HL-60/S4 (cell line): ENCODE measurements around the gene TRIM62.
"Not testable (repeated sequence)": the region's sequence is repeated elsewhere in the genome, so short reads cannot be mapped to it uniquely, and the experiment has no call there.

Experiments
- in situ Hi-C: fragments of 300-500 bp; cut with MboI; formaldehyde crosslinking; loops from 2 replicates; pipeline ENCODE4 v1.14.3; 2022; ENCODE audit warnings: low sequenced_read_pairs

Gene TRIM62

DNA sequence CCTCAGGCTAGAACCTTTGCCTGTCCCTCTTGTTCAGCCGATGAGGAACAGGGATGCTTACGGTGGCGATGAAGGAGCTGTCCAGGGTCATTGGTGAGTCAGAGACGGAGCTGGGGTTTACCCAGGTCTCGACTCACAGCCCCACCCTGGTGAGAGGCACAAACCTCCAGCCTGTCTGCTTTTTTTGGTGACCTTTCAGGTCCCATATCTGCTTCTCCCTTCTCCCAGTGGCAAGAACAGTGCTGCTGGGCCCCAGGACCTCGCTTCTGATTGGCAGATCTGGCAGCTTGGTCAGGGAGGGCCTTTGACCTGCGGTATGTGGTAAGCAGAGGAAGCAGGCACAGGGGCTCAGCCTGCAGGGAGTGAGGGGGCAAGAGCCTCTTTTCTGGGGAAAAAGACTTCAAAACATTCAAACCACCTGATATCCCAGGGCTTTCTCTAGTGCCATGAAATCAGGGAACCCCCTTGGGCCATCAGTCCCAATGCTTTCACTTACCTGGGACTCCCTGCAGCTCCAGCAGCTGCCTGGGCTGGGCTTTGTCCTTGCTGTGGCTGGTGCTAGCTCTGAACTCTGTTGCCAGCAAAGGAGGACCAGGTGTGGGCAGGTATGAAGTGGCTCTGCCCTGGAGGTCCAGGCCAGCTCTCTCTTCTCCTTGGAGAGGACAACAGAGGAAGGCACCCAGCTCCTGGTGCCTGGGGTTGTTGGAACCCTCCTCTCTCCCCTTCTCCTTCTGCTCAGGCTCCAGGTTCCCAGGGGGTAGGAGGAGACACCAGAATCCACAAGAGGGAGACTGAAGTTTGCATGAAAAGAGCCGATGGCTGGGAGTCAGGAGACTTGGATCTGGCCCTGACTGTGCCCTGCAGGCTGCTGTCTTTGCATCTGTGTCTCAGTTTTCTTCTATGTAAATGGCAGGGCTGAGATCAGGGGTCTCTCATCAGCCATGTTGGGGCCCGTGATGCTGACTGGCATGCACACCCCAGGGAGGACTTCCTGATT lies 41.4 kb downstream of the TRIM62 start:
- in situ Hi-C loops, result no loop called here

DNA sequence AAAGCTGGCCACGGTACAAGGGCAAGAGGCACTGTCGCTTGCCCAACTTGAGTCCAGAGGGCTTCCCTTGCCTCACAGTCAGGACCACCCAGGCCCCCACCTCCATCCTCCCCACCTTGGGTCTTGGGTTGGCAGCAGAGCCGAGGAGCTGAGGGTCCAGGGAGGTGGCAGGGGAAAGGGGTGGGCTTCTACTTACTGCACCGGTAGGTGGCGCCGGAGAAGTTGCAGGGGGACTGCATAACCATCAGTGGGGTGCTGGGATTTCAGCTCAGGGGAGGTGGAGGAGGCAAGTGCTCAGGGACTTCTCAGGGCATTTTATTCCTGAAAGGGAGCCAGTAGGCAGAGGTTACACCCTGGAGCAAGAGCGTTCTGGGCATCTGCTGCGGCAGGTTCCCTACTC lies 44.0 kb downstream of the TRIM62 start:
- in situ Hi-C loops, result no loop called here

DNA sequence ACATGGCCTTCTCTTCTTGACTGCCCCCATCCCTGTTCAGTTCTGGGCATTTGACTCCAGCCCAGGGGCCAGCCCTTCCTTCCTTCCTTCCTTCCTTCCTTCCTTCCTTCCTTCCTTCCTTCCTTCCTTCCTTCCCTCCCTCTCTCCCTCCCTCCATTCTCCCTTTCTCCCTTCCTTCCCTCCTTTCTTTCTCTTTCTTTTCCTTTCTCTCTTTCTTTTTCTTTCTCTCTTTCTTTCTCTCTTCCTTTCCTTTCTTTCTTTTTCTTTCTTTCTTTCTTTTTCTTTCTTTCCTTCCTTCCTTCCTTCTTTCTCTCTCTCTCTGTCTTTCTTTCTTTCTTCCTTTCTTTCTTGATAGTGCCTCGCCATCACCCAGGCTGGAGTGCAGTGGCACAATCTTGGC lies 45.8 kb downstream of the TRIM62 start:
- in situ Hi-C loops, result not testable (repeated sequence)

DNA sequence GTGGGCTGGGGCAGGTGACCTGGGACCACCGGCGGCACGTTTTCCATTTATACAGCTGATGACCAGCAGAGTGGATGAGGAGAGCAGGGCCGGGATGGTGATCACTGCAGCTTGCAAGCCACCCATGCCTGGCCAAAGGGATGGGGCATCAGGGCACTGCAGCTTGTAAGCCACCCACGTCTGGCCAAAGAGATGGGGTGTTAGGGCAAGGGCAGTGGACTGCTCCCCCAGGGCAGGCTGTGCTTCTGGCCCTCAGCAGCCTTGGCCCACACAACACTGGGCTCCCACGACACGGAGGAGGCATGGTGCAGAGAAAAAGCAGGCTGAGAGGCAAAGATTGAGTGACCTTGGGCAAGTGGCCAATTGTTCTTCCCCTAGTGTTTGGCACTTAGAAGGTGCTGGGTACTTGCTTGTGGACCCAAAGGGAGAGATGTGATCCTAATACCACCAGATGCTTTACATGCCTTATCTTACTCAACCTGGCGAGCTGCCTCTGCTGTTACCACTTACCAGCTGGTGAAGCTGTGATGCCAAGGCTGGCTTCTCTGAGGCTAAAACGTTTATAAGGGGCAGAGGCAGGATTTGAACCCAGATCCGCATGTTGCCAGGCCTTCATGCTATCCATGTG lies 48.3 kb downstream of the TRIM62 start:
- in situ Hi-C loops, result no loop called here

DNA sequence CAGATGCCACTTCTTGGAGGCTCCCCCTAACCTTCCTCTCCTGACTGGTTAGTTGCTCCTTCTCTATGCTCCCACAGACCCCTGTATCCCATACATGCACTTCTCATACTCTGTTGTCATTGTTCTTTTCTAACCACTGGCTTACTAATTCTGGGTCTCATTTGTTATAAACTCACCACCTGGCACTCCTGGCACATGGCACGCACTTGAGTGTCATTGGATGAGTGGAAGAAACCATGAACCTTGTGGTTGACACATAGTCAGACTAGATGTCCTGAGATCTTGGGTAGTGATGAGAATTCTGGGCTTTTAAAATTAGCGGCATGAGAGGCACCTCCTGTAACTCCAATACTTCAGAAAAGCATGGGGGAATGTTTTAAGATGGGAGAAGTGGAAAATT lies 49.3 kb downstream of the TRIM62 start:
- in situ Hi-C loops, result no loop called here

DNA sequence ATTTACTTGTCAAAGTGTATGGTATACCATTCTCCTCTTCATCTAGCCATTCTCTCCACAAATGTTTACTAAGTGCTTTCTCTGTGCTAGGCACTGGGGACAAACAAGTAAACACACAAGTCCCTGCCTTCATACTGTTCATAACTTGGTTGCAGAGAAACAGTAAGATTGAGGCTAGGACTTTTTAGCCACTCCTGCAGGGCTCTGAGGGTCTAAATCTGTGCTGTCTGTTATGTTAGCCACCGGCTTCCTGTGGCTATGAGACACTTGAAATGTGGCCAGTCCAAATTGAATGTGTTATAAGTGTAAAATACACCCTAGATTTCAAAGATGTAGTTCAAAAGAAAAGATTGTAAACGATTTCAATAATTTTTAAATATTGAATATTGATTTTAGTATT lies 50.7 kb downstream of the TRIM62 start:
- in situ Hi-C loops, result no loop called here

DNA sequence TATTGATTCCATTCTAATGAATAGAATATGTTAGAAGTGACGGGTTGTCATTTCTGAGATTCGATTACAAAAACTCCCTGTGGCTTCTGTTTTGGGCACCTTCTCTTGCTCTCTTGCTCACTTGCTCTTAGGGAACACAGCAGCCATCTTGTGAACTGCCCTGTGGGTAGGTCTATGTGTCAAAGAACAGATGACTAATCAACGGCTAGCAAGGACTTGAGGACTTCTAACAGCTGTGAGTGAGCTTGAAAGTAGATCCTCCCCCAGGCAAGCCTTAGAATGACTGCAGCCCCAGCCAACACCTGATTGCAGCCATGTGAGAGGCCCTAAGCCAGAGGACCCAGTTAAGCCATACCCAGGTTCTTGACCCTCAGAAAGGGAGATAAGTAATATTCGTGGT lies 51.5 kb downstream of the TRIM62 start:
- in situ Hi-C loops, result no loop called here

DNA sequence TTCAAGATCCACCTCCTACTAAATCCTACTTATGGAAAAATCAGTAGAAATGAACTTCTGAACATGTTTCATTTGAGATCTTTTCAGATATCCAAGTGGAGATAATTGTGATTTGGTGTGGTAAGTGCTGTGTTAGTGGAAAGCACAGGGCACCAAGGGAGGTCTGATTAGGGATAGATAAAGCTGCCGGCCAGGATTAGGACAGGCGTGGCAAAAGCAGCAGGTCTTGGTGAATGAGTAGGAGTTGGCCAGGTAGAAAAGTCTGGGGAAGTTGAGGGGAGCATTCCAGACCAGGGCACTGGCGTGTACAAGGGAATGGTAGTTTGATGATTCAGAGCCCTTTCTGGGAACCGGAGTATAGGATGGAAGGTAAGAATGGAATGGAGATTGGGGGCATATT lies 53.1 kb downstream of the TRIM62 start:
- in situ Hi-C loops, result loop anchor here (10.0 kb wide), 1 partner anchor 336 kb away; no protein-coding TSS in a partner anchor

DNA sequence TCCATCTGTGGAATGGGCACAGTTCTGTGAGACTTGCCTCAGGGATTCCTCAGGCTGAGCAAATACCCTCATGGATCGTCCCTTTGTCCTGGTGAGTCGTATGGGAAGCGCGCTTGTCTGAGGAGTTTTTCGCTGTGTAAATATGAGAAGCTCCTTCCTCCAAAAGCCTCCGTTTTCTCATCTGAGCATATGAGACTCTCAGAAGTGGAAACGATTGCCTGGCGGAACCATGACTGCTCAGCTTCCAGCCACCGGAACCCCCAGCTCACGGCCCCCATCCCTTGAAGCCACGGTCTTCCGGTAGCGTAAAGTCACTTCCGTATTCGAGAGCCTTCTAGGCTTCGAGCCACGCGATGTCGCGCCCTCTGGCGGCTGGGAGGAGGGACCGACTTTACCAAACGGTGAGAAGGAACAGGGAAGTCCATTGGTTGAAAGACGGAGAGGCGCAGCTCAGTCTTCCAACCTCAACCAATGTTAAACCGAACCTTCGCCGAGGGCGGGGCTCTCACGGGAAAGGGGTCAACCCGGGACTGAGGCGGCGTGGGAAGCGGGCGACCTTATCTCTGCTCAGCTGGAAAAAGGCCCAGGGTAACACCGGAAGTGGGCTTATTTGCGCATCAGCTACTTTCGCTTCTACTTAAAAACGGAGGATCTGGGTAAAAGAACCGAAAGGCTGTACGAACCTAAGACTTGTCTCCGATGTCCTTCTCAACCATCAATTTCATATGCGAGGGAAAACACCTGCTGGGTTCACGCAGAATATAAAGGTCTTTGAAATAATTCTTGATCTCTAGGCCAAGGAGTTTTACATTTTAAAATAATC lies 54.6 kb downstream of the TRIM62 start:
- in situ Hi-C loops, result loop anchor here (10.0 kb wide), 1 partner anchor 338 kb away; no protein-coding TSS in a partner anchor

DNA sequence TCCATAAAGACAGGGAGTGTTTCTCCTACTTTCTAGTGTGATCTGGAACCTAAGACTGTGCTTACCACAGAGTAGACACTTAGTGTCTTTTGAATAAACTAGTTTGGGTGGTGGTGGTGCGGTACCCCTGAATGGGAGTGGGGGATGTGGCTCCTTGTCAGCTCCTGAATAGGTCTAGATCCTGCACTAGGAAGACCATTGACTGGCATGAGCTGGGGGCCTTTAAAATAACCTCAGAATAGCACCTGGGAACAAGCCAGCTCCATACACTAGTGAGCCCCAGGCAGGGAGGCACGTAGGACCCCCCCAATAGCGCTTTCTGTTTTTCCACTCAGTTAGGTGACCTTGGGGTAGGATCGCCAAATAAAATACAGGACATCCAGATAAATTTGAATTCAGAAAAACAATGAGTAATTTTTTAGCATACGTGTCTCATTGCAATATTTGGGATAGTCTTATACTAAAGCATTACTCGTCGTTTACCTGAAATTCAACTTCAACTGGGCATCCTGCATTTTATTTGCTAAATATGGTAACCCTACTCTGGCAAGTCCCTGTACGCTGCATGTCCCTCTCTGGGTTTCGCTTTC lies 55.3 kb downstream of the TRIM62 start:
- in situ Hi-C loops, result loop anchor here (10.0 kb wide), 1 partner anchor 338 kb away; no protein-coding TSS in a partner anchor

DNA sequence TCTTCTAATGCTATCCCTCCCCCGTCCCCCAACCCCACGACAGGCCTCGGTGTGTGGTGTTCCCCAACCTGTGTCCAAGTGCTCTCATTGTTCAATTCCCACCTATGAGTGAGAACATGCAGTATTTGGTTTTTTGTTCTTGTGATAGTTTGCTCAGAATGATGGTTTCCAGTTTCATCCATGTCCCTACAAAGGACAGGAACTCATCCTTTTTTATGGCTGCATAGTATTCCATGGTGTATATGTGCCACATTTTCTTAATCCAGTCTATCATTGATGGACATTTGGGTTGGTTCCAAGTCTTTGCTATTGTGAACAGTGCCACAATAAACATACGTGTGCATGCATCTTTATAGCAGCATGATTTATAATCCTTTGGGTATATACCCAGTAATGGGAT lies 57.2 kb downstream of the TRIM62 start:
- in situ Hi-C loops, result loop anchor here (10.0 kb wide), 1 partner anchor 340 kb away; no protein-coding TSS in a partner anchor

DNA sequence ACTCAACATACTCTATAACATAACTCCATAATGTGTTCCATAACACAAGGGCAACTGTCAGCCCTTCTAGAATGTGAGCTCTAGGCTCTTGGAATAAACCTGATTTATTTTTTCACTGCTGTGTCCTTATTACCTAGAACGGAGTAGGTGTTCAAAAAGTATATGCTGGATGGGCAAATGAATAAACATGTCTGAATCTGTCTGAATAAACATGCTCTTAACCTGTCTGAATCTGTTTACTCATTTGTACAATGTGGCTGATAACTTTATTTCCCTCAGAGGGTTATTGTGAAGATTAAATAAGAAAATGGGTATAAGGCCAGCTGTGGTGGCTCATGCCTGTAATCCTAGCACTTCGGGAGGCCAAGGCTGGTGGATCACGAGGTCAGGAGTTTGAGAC lies 58.6 kb downstream of the TRIM62 start:
- in situ Hi-C loops, result loop anchor here (10.0 kb wide), 1 partner anchor 342 kb away; no protein-coding TSS in a partner anchor

DNA sequence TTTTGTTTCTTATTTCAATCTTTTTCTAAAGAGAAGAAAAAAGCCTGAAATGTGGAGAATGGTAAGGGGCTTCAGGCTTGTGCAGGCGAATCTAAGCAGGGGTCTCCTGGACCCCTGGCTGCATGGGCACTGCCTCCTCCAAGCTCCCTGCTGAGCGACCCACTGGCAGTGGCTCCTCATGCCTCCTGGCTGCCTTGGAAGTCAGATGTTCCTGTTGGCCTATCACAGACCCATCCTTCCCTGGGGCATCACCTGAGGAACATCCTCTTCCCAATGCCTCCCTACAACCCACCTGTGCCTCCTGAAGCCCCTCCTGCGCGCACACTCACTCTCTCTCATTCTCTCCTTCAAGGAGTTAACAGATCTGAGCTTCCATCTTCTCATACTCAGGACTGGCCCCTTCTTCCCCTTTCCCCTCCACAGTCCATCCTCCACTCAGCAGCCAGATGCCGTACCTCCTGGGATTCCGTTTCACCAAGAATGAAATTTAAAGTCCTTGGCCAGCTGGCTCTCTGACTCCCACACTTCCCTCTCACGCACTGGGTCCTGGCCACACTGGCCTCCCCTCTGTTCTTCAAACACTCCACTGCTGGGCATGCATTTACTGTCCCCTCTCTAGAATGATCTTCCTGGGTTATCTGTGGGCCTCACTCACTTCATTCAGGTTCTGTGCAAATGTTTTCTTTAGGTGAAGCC lies 59.2 kb downstream of the TRIM62 start:
- in situ Hi-C loops, result loop anchor here (10.0 kb wide), 1 partner anchor 342 kb away; no protein-coding TSS in a partner anchor

DNA sequence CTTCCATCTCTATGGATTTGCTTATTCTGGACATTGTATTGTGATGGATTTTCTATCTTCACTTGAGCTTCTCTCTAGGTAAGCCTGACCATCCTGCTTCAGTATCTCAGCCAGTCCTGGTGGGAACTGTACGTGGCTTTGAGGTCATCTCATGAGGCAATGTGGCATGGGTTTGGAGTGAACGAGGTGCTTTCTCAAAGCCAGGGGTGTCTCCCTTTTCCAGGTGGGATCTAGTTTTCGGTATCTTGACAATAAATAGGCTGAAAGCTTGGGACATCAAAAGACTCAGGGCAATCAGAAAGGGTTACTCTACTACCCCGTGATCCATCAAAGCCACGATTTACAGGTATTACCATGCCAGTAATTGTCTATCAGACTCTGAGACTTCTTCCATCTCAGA lies 60.1 kb downstream of the TRIM62 start:
- in situ Hi-C loops, result loop anchor here (10.0 kb wide), 1 partner anchor 343 kb away; no protein-coding TSS in a partner anchor

DNA sequence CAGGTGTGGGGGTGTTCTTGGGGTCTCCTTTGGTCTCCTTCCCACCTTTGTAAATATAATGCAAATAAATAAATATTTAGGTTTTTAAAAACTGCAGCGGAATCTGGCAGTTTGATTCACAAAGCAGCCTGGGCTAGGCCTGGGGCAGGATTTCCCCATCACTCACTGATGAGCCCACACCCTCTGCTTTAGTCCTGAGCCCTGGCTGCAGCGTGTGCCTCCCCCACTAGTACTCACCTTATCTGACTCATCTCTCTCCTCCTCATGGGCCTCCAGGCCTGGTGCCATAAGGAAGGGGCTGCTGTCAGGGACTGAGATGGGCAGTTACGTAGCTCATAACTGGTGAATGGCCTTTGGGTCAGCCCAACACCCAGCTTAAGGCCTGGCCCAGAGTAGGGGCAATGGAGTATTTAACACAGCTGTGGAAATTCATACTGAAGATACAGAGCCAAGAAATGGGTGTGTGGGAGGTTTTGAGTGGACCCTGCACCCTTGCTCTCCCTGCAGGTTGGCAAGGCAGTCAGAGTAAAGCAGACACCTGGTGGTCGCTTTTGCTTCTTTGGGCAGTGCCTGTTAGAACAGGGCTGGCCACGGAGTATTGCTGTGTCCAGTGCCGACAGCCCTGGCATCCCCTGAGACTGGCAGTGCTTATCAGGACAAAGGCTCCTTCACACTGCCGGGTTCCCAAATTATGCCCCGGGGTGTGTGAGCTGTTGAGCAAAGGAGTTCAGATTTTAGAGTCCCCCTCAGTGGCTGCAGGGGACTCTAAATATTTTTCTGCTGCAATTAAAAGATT lies 61.2 kb downstream of the TRIM62 start:
- in situ Hi-C loops, result loop anchor here (10.0 kb wide), 1 partner anchor 344 kb away; no protein-coding TSS in a partner anchor

DNA sequence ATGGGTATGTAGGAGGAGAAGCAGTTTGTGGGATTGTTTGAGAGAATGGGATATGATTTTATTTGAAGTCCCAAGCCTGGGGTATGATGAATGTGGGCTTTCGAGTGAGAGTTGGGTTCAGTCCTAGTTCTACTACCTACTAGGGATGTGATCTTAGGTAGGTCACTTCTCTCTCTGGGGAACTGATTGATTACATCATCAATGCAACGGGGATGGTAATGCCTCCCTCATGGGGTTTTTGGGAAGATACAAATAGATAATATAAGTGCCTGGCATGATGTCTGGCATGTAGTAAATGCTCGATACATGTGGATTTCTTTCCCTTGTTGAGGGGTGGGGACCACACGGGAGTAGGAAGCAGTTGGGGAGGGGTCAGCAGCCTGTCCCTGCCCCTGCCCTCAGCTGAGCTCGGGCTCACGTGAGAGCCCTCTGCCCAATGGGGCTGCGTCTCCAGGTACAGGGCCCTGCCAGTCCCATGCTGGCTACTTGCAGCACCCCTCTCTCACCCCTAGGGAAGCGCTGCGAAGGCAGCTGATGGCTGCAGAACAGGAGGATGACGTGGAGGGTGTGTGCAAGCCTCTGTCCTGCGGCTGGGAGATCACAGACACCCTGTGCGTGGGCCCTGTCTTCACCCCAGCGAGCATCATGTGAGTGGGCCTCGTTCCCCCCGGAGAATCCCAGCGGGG lies 62.2 kb downstream of the TRIM62 start:
- in situ Hi-C loops, result loop anchor here (10.0 kb wide), 1 partner anchor 345 kb away; no protein-coding TSS in a partner anchor

DNA sequence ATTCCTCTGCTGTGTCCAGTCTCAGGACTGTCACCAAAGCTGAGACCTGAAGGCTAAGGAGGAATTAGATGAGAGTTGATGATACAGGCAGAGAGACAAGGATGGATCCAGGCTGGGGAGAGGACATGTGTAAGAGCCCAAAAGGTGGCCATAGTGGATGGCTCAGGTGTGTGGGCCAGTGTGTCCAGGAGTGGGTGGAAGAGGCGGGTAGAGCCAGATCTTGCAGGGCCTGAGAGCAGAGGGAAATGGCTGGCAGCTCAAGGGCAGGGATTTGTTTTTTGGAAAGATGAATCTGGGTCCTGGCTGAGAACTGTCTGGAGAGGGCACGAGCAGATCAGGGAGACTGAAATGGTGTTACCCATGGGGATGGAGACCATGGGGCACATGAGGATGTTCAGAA lies 62.8 kb downstream of the TRIM62 start:
- in situ Hi-C loops, result no loop called here

DNA sequence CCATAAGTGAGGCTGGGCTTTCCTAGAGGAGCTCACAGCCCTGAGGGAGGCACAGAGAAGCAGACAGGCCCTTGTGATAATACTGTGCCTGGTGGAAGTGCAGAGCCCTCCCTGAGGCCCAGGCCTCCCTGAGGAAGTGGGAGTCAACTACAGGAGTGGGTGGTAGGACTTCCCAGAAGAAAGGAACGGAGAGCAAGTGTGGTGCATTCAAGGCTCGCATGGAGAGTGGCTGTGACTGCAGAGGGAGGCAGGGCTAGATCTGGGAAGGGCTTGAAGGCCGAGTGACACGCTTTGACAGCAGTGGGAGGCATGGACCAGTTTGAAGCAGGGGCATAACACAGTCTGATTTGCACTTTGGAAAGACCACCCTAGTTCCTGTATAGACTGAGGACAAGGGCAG lies 63.6 kb downstream of the TRIM62 start:
- in situ Hi-C loops, result no loop called here
